NCI-H128 (cell line): Measurements from ENCODE around the gene CDC16.
A peak's percentile ranks its signal among the peaks of the same experiment; 100 is the strongest.
"Not testable (repeated sequence)": the region's sequence is repeated elsewhere in the genome, so short reads cannot be mapped to it uniquely, and the experiment has no call there.

Source experiments
- DNase-seq: peaks from one replicate; lab custom pipeline; 2025; ENCODE audit not compliant: unreplicated experiment; lab: John Stamatoyannopoulos, UW

The CDC16 gene

DNA sequence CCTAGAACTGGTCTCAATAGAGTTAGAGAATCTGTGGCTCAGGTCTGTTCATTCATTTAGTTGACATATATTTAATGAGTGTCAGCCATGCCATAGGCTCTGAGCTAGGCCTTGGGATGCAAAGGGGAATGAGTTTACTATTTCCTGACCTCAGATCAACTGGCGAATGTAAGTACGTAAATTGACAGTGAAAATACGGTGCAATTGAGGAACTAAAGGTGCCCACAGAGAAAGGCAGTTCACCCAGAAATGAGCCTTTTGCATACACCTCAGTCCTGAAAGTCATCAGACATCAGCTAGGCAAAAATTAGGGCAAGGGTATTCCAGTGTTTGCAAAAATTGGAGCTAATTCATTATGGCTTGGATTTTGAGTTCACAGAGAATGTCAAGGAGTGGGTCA is 26.1 kb downstream of the CDC16 start:
- no peak for DNase-seq

DNA sequence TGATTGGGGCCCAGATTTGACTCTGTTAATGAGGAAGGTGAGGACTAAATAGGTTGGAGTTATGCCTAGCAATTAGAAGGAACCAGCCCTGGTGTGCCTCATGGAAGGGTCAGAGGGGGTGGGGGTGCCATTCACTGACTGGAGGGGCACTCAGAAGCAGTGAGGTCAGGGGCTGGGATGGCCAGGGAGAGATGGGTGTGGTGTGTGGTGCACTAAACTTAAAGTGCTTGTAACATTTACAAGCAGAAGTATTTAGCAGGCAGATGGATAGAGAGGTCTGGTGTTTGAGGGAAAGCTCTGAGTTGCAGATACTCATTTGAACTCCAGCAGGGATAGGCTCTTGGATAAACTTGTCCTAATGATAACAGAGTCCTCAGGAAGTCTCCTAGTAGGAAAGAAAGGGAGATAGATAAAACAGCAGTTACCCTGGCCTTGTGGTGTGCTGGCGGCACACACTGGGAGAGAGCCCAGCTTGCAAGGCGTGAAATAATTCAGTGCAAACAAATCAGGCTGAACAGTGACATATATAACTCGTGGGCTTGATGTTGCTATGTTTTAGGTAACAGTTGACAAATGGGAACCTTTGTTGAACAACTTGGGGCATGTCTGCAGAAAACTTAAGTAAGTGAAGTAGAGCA is 26.8 kb downstream of the CDC16 start:
- DNase-seq = no peak

DNA sequence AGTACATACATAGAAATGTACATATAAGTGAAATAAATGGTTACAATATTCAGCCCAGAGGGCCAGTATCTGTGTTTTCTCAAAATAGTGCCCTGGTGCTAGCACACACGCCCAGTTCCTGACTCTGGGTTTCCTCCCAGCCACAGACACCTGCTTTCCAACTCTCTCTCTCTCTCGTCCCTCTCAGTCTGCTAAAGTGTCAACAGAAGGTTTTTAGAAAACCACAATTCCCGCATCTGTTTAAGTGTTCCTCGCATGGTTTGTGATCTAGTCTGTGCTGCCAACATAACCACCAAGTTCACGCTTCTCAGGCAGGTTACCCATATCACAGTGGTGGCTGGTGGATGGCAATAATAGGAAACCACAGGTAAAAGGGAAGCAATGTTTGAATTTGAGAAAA is 28.9 kb downstream of the CDC16 start:
- DNase-seq = no peak

DNA sequence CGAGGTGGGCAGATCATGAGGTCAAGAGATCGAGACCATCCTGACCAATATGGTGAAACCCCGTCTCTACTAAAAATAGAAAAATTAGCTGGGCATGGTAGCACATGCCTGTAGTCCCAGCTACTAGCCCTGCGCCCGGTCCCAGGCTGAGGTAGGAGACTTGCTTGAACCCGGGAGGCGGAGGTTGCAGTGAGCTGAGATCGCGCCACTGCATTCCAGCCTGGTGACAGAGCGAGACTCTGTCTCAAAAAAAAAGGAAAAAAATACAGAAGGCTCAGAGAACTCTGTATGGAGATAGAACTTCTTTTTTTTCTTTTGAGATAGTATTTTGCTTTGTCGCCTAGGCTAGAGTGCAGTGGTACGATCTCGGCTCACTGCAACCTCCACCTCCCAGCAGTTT is 29.6 kb downstream of the CDC16 start:
- DNase-seq = not testable (repeated sequence)

DNA sequence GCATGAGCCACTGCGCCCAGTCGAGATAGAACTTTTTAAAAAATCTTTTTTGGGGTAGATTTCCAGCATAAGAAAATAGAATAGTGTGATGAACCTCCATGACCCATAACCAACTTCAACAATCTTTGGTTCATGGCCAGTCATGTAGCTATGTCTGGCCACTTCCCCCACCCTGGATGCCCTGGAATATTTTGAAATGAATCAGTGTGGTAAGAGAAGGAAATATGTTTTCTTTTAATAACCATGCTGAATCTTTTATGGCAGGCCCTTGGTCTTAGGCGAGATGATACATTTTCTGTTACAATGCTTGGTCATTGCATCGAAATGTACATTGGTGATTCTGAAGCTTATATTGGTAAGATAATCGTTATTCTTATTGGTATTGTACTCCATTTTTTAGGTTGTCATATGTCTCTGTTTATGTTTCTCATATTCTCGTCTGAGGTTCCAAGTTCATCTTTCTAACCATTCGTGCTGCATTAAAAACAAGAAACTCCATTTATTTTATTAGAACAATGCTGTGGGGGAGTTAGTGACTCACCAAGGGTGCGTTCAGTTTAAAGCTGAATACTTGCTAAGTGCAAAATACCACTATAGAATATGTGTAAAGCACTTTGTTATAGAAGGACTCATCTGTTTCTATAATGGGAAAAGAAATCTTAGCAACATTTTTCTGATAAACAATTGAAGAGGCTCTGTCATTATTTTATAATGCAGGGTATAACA is 30.4 kb downstream of the CDC16 start:
- no peak for DNase-seq

DNA sequence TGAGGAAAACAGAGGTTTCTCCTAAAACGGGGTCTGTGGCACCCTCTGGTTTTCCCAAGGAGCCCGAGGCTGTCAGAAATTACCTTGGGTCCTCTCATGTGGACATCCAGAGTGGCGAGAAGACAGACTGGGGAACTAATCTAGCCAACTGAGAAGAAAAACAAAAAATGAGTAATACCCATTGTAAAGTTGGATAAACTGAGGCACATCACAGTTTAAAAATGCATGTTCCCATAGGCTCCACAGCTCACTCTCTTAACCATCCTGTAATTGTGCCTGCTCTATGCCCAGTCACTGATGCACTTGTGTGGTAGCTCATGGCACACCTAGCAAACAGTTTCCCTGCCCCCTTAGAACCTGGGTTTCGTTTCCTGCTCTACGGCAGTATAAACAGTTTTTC is 31.5 kb downstream of the CDC16 start:
- DNase-seq = no peak

DNA sequence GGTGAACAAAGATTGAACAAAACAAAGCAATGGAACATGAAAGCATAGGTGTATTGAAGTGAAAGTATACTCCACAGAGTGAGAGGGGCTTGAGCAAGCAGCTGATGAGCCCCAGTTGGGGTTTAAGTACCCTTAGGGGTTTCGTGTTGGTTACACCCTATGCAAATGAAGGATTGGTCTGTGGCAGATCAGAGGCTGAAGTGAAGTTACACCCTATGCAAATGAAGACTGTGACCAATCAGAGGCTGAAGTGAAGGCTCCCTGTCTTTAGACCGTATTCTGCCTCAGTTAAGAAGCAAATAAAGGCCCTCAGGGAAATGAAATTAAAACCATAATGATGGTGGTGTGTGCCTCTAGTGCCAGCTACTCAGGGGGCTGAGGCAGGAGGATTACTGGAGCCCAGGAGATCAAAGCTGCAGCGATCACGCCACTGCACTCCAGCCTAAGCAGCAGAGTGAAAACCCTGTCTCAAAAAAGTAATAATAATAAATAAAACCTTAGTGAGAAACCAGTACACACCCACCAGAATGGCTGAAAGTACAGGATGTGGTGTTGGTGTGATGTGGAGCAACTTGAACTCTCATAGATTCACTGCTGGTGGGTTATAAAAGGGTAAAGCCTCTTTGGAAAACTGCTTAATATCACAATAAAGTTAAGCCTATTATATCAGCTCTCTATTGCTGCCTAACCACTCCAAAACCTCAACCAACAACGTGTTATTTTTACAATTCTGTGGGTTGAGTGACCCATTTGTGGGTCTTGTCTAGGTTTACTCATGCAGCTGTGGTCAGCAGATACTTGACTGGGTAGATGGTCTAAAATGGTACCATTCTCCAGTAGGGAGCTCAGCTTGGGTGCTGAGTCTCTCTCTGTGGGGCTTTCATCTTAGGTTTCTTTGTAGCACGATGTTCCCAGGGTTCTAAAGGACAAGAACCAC is 33.9 kb downstream of the CDC16 start:
- DNase-seq = no peak

DNA sequence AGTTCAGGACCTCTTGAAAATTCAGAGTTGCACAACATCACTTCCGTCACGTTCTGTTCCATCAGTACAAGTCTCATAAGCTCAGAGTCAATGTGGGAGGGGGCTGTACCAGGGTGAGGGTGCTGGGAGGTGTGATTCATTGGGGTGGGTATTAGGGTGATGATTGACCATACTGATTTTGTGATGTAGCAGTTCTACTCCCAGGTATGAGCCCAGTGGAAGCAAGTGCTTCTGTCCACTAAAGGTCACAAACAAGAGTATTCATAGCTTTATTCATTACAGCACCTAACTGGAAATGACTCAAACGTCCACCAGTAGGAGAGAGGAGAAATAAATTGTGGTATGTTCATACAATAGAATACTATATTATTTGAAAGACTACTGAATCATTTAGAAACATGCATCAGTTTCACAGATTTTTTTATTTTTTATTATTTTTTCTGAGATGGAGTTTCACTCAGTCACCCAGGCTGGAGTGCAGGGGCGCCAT is 34.6 kb downstream of the CDC16 start:
- no peak for DNase-seq

DNA sequence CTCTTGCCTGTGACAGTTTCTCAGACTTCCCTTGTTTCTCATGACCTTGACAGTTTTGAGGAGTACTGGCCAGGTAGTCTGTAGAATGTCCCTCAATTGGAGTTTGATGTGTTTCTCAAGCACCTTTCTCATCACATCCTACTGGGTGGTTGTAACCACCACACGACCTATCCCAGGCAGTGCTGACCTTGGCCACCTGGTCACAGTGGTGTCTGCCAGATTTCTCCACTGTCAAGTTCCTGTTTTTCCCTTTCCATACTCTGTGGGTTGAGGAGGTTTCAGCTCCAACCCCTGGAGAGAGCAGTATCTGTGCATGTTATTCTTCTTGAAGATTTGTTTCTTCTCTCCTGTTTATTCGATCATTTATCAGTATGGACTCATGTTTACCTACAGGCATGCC is 38.3 kb downstream of the CDC16 start:
- no peak for DNase-seq

DNA sequence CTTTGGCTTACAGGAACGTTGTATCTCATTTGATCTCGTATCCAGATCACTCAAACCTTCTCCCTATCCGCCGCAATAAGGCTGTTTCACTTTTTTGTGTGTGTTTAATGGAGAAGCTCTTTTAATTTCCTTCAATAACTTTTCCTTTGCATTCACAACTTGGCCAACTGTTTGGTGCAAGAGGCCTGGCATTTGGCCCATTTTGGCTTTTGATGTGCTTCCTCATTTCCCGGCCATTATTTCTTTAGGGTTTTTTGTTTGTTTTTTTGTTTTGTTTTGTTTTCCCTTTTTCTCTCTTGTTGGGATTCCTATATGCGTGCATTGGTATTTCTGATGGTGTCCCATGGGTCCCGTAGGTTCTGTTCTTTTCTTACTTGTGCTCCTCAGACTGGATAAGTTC is 40.6 kb downstream of the CDC16 start:
- DNase-seq = no peak

DNA sequence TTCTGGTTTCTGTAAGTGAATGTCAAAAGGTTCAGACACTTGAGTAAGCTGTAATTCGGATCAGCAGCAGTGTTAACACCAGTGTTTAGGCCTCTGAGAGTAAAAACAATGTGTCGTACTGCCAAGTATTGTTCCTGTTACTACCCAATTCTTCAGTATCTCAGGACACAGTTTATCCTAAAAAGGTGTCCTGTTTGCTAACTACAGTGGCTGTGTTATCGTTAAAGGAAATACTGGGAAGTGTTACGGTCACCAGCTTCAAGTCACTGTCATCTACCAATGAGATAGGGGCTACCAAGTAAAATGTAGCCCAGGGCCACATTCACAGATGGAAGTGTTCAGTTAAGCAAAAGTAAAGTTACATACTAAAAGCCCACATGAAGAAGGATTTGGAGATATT is 44.4 kb downstream of the CDC16 start:
- DNase-seq = no peak

DNA sequence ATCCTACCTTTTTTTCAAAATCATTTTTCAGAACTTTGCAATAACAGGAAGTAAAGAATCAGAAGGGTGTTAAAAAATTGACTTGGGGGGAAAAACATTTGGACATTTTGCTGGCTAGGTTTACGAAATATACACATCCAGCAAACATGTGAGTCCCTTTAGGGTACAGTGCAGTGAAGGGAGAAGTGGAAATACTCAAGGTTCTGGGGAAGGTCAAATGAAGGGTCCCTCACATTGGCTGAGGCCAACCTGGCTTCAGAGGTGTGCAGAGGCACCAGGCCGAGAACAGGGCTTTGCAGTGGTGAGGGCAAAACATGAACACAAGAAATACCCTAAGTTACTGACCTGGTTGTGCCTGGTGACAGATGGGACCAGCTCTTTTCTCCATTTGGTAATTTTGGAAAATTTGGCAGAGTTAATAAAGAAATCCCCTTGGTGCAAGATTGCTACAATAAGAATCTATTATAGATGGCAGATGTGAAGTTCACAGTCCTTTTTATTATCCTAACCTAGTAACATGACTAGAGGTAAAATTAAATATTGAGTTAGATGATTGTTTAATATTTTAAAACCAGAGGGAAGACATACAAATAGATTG is 45.2 kb downstream of the CDC16 start:
- DNase-seq = no peak

DNA sequence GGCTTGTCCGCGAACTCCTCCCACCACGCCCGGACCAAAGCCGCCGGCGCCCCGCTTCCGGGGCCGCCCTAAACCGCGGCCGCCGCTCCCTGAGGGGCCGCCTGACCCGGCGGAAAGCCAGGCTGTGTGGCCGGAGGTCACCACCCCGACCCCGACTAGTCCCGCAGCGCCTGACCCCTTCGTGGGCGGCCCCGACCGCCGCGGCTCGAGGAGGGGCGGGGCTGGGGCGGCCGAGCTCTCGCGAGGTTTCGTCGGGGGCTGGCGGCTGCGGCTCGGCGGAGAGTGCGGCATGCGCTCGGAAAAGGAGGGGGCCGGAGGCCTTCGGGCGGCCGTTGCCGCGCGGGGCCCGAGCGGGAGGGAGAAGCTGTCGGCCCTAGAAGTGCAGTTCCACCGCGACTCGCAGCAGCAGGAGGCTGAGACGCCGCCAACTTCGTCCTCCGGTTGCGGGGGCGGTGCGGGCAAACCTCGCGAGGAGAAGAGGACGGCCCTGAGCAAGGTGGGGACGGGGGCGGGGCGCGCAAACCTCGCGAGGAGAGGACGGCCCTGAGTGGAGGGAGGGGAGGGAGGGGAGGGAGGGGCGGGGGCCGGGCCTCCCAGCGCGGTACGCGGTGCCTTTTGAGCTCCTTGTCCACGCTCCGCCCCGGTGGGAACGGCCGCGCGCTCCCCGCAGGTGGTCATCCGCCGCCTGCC is 46.8 kb downstream of the CDC16 start, which contains the start of gene UPF3A:
Gene UPF3A, plus strand, starts transcription at position 251 of the 690 bp plus-strand sequence. Its CDS starts 39 bp downstream, at position 290.
- peak; percentile 47 for DNase-seq

DNA sequence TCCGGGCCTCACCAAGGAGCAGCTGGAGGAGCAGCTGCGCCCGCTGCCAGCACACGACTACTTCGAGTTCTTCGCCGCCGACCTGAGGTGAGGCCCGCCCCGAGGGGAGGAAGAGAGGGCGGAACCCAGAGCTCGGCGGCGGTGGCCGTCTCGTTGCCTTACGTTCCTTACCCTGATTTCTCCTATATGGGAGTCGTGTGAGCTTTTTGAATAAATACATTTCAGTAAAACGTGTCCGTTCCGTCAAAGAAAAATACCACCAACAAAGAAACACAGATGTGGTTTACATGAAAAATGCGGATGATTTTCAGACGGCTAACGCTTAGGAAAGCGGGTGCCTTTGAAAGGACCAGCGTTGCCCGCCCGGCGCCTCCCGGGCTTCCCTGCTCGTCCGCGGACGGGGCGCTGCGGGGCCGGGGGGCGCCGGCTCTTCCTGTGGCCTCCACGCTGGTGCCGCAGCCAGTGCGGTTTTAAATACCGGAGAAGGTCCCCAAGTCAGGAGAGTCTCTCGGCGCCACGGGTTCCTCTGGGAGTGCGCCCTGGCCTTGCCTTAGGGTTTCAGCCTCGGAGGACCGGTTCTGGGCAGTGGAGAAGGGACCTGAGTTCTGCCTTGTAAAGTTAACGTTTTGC is 47.5 kb downstream of the CDC16 start:
- no peak for DNase-seq

DNA sequence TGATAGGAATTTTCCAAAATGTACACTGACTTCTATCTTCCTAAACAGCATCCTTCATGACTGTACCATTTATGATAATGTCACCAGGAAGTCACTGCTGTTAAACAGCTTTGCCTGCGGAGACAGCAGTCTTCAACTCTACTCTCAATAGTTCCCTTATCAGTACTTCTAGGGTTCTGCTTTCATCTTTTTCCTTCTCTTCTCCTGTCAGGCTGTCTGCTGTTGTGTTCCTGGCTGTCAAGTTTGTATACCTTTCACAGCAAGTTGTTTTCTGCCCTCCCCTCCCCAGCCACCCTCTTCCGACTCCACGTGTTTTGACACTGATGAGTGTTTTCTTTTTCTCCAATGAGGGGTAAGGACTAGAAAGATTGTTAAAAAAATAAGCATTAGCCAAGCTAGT is 48.9 kb downstream of the CDC16 start:
- no peak for DNase-seq

DNA sequence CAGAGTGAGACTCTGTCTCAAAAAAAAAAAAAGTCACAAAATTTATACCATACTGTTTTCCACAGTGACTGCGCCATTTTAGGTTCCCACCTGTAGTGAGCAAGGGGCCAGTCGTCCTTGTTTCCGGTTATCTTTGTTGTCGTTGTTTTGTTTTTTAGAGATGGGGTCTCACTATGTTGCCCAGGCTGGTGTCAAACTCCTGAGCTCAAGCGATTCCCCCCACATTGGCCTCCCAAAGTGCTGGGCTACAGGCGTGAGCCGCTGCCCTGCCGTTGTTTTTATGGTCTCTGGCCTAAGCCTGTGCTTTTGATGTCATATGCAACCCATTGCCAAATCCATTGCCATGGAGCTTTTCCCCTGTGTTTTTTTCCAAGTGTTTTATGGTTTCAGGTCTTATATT is 50.0 kb downstream of the CDC16 start:
- DNase-seq = no peak

DNA sequence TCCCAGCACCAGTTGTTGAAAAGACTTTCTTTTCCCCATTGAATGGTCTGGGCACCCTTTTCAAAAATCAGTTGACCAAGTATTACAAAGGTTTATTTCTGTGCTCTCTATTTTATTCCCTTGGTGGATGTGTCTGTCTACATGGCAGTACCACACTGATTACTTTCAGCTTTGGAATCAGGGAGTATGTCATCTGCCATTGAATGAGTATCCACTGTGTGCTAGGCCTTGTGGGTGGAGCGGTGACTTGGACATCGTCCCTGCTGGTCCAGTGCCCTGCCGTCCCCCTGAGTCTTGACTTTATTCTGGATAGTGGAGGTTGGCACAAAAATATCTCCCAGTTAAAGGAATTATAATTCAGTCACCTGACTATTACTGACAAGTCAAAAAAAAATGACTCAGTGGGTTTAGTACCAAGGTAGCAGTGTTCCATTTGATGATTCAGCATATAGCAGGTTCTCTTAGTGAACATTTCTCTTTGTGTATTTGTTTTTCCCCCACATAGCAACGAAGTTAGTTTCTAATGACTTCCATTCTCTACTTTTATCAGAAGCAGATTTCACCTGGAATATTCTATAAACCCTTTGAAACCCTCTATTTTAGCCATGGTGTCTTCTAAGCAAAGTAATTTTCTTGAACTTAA is 50.6 kb downstream of the CDC16 start:
- no peak for DNase-seq

DNA sequence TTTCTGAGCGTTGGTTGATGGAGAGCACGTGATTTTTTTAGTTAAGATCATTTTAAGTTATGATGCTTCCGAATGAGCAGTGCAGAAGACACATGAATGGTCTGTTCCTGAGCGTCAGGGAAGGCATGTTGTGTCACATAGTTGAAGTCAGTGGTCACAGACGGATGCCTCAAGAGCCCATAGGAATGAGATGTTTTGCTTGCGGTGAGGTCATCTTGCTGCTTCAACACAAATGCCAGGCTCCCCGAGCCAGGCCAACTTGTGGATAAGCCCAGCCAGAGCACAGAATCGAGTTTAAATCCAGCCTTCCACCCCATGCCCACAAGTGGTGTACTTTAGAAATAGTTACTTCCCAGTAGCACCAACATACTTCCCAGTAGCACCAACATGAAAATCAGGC is 52.1 kb downstream of the CDC16 start:
- no peak for DNase-seq

DNA sequence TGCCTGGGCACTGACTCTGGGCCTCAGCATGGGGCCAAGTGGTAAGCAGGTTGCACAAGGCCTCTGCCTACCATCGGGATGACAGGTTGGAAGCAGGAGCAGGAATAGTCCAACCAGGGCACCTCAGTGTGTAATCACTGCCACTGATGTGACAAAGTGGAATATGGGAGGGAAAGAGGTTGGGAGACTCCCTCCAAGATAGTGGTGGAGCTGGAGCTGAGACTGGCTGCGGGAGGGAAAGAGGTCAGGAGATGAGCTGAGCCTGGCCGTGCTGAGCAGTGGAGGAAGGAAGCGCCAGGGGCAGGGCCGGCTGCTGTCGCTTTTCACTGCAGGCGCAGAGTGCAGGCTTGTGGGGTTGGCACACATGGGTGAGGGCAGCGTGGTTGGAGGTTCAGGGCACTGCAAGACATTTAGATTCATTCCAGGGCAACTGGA is 53.5 kb downstream of the CDC16 start:
- DNase-seq = no peak

DNA sequence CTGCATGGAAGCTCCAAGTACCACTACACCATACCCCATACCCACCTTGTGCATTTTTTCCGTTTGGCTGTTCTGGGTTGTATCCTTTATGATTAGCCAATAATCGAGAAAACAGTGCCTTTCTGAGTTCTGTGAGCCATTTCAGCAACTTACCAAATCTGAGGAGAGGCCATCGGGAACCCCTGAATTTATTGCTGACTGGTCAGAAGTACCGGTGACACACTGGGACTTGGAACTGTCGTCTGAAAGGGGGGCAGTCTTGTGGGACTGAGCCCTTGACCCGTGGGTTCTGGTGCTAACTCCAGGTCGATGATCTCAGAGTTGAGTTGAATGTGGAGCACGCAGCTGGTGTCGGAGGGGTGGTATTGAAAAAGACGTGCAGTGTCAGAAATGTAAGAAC is 61.8 kb downstream of the CDC16 start:
- DNase-seq = no peak
